RKO (cell line): ENCODE results near the gene TPCN2.
A peak's percentile ranks its signal among the peaks of the same experiment; 100 is the strongest.
"Not testable (repeated sequence)": the region's sequence is repeated elsewhere in the genome, so short reads cannot be mapped to it uniquely, and the experiment has no call there.

Experiments
- DNase-seq: peaks from one replicate; pipeline ENCODE4 v3.0.0-alpha.2; 2016; ENCODE audit warnings: low spot score

Gene TPCN2

DNA sequence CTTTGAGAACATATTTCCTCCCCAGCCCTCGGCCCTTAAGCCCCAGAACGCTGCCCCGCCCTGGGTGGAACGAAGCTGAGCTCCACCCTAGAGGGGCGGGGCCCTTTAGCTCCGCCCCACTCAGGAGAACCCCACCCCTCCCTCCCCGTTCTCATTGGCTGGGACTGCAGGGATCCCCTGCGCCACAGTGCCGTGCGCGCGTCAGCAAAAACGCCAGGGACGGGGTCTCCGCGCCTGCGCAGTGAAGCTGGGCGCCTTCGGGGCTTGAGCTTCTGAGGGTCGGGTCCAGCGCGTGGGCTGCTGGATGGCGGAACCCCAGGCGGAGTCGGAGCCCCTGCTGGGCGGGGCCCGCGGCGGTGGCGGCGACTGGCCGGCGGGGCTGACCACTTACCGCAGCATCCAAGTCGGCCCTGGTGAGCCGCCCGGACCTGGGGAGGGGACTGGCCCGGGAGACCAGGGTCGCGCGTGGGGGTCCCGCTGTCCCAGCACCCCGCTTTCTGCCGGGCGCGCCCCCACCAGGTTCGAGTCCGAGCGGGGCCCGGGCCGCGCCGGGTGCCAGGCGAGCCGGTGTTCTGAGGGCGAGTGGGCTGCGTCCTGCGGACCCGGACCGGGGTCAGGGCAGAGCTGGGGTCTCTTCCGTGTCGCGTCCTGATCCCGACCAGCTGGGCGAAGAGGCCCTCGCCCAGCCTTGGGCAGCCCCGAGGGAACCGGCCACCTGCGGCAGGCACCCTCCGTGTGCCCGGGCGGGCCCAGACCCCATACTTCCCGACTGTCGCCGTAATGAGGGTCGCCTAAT lies at the start of gene TPCN2:
Gene TPCN2, plus strand, starts transcription at position 239 of the 796 bp plus-strand sequence. Its CDS starts 66 bp downstream, at position 305.
- peak; percentile 92 for DNase-seq

DNA sequence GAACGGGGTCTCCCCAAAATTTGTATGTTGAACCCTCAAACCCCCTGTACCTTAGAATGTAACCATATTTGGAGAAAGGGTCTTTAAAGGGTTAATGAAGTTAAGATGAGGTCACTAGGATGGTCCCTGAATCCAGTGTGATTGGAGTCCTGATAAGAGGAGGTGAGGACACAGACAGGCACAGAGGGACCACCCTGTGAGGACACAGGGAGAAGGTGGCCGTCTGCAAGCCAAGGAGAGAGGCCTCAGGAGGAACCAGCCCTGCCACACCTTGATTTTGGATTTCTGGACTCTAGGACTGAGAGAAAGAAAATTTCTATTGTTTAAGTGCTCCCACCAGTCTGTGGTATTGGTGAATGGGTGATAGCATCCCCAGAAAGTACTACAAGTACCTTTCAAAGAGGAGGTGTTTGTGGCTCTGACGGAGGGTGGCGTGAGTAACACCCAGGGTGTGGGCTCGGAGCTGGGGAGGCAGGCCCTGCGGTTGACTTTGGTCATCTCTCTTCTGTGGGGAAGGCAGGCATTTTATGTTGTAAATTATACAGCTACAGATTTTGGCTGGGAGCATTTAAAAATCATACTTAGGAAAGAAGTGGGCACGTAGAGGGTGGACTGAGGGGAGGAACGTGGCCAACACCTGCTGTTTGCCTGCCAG lies 49.5 kb upstream of the TPCN2 start:
- no peak for DNase-seq

DNA sequence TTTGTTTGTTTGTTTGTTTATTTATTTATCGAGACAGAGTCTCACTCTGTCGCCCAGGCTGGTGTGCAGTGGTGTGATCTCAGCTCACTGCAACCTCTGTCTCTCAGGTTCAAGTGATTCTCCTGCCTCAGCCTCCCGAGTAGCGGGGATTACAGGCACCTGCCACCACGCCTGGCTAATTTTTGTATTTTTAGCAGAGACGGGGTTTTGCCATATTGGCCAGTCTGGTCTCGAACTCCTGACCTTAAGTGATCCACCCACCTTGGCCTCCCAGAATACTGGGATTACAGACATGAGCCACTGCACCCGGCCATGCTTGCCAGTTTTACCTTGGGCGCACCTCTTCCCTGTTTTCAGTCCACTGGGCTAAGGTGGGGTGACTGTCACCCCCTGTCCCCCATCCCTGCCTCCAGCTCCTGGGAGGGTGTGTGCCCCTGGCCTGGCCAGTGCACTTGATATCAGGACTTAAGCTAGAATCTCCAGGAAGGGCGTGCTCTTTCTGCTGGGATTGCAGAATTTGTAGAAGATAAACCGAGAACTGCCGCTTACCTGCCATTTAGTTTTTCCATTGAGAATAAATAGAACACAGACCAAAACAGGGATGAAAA lies 48.9 kb upstream of the TPCN2 start:
- DNase-seq: not testable (repeated sequence)

DNA sequence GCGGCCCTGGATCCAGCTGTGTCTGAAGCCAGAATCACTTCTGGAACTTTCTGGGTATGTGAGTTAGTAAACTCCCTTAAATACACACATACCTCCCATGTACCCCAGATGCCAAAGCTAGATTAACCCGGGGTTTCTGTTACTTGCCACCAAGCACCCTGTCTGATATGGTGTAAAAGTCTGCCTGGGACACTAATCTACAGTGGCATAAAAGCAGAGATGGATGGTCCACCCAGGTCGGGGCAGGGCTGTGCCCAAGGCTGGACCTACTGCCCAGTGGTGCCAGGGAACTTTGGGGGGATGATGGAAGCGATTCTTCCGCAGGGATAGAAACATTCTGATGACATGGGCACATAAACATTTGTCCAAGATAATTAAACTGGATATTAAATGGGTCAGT lies 48.3 kb upstream of the TPCN2 start:
- no peak for DNase-seq

DNA sequence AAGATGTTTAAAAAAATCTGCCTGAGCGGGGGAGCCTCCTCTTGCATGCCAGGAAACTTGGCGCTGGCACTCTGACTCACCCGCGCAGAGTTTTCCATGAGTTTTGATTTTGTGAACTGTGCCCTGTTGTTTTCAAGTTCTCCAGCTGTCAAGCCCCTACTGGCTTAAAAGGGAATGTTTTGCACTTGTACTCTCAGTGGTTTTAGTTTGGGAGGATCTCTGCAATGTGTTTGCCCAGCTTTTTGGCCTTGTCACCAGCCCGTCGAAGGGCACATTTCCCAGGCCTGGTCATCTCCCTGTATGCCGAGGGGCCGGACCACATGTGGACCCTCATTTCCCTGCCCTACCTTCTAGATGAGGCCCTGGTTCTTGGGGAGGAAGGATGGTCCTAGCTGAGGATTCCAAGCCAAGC lies 47.9 kb upstream of the TPCN2 start:
- DNase-seq: peak; percentile 52

DNA sequence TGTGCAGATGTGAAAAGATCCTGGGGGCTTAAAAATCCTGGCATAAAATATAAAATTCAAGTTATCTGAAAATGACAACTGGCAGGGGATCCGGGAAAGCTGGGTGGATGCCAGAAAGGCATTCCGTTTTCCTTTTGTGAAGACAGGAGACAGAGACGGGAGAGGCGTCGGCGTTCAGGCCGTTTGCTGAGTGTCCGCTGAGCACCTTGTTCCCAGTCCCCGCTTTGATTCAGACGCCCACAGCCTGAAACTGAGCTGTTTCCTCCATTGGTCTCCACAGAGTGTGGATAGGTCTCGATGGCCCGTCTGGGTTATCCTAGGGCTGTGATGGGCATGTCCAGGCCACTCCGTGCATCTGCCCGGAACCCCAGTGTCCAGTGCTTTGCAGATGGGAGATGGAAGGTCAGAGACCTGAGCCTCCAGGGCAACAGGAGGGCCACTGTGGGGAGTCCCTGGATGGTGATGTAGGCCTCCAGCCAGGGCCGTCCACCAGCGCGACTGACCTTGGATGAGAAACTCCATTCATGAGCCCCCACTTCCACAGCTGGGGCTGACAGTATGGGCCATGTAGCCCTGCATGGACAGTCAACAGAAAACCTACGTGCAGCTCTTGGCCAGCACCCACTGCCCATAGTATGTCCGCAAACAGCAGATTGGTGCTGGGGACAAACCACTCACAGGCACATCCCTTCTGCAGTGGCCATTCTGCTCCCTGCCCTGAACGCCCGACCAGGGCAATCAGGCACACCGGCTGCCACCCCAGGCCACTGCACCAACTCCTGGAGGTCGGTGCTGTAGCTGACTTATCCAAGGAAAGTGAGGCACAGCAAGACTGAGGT lies 47.3 kb upstream of the TPCN2 start:
- DNase-seq: no peak

DNA sequence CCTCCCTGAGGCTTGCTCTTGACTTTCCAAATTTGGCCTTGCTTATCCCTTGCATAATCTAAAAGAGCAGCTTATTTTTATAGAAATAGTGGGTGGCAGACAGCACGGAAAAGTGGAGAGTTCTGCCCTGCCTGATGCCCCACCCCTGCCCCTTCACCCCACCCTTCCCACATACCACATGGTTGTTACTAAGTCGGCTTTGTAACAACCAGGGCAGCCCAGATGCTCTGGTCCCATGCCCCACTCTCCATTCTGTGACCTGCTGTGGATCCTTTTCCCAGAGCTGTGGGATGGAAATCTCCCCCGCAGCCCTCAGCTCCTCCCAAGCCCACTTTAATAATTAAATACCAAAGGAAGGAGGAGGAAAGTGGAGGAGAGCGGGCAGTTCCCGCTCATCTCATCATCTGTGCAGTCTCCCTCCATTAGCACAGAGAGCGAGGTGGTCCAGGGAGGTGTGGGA lies 46.6 kb upstream of the TPCN2 start:
- no peak for DNase-seq

DNA sequence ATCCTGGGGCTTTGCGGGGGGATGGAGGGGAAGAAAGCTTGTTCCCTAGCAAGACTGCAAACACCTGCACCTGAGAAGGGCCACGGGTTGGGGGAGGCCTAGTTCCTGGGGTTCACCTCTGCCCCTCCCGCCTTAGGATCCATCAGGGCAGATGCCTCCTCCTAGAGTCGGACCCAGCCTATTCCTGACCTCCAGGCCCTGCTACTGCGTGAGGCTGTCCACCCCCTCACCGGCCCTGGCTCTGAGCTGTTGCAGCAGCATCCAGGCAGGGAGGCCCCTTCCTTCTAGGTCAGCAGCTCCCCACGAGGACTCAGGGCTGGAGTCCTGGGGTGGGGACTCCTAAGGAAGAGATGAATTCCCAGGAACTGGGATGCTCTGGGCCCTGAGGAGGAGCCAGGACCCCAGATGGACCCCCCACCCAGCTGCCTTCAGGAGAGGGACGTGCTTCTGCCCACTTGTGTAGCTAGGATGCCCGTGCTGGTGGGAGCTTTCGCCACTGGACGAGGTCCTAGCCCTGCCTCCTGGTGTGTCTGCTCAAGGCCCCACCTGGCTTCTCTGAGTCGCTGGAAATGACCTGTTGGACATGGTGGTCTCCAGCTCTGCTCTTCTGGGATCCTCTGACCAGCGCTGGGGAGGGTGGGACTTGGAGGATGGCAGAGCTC lies 46.0 kb upstream of the TPCN2 start:
- DNase-seq: no peak

DNA sequence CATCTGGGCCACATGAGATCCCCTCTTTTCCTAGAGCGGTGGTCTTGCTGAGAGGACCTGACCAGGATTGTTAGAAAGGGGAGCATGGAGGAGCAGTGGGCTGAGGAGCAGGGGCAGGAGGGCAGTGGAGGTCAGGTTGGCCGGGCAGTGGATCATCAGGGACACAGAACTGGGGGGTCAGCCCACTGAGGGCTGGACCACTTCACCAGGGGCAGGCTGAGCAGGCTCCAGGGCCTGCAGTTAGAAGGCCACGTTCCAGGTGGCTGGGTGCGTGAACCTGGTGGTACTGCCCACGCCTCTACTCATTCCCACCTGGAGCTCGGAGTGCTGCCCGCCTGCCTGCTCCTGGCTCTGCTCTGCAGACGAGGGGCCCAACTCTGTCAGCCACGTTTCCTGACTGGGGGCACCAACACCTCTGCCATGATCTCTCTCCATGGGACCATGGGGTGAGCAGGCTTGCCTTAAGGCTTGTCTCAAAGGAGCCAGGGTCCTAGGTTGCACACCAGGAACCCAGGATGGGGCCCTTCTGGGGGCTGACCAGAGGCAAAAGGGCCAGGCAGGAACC lies 45.3 kb upstream of the TPCN2 start:
- no peak for DNase-seq

DNA sequence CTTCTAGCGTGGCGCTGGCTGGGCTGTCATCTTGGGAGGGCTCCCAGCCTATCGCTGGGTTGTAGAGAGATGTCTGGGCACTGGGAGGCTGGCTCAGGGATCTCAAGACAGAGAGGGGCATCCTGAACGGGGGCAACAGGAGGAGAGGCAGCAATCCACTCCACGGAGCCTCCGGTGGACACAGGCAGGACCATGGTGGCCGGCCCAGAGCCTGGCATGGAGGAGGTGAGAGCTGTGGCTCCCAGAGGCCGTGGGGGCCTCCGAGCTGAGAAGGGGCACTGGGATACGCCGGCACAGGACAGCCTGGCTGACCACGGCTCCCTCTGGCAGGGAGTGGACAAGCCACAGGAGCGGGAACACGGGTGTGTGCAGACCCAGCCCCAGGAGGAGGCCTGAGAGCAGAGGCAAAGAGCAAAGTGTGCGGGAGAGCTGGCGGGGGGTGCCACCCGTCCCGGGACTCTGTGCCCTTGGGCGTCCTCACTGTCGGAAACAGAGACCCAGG lies 44.8 kb upstream of the TPCN2 start:
- DNase-seq: no peak

DNA sequence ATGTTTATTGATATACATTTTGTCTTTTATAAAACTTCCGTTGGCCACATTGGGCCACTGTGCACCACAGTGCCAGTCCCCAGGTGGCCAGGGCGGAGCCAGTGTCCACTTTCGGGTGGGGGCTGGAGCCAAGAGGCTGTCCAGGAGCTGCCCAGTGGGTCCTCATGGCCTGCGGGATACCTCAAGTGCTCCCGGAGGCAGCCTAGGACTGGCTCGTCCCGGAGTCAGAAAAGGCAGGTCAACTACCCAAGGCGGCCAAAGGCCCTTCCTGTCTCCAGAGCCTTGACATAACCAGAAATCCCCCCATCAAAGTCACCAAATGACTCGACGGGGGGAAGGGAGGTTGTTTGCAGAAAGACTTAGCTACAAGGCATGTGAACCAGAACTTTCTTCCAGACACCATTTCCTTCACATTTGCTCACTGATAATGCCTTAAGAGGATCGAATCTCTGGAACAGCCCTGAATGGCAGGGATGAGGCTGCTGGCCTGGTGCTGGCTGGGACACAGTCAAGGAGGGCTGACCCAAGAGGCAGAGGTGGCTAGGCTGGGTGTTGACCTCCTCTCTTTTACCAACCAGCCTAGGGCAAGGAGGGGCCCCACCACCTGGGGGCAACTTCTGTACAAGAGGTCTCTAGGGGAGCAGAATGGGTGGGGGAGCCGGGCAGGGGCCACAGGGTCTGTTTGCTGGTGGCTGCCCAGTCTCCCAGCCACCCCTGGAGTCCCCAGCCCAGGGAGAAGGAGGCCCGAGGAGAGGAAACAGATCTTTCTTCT lies 44.1 kb upstream of the TPCN2 start:
- no peak for DNase-seq

DNA sequence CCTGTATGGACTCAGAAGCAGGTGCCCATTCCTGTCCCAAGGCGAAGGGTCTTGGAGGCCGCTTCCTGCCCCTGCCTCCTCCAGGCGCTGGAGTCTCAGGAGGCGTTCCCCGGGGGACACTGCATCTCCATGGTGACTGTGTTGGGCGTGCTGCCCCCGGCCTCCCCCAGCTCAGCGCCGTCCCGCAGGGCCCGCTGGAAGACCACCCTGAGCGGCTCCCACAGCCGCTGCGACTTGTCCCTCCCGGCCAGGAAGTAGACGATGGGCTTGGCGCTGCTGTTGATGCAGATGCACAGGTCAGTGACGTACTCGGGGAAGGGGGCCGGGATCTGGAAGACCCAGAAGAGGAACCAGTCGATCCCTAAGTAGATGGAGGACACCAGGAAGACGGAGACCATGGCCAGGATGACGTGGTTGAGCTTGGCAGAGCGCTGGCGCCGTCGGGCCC lies 43.5 kb upstream of the TPCN2 start:
- no peak for DNase-seq

DNA sequence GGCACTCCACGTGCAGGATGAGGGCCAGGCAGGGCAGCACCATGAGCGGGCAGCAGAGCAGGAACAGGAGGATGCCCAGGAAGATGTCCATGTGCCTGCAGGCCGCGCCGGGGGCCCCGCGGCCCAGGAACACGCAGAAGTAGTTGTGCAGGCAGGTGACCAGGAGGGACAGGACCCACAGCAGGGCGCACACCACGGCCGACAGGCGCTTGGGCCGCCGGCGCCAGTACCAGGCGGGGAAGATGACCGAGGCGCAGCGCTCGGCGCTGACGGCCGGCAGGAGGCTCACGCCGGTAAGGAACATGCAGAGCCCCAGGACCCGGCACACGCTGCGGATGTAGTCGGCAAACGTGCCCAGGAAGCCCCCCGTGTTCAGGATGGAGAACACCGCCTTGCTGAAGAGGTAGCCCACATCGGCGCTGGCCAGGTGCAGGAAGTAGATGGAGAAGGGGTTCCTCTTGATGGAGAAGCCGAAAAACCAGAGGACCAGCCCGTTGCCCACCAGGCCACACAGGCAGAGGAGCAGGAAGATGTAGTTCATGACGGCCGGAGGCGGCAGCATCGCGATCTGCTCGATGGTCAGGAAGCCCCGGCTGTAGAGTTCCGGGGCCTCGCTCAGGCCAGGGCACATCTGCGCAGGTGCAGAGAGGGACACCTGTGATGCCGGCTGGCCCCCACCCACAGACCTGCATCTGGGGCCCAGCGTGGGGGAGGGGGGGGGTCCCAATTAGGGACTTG lies 42.9 kb upstream of the TPCN2 start:
- DNase-seq: no peak

DNA sequence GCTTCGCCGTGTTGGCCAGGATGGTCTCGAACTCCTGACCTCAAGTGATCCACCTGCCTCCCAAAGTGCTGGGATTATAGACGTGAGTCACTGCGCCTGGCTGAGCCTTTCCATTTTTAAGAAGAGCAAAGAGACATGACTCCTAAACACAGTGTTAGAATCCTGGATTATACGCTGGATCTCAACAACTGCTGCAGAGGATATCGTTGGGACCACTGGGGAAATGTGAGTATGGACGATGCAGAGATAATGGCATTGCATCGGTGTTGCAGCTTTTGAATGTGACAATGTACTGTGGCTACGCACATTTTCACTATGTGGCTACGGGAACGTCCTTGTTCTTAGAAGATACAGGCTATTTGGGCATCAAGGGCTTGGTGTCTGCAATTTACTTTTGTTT lies 41.9 kb upstream of the TPCN2 start:
- no peak for DNase-seq

DNA sequence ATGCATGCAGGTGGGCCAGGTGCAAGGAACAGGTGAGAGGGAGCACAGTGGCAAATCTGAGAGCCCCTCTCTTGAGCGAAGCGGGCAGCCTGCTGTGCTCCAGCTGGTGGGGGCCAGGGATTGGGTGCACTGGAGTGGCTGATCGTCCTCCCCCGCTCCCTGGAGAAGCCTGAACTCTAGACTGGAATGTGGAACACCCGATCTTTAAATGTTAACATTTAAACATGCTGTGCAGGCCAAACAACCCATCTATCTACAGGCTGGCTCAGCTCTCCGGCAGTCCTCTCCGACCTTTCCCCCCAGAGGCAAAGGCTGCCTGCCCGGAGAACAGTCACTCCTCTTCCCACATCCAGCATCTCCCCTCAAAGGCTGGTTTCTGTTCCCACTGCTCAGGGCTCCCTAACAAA lies 40.8 kb upstream of the TPCN2 start:
- DNase-seq: no peak

DNA sequence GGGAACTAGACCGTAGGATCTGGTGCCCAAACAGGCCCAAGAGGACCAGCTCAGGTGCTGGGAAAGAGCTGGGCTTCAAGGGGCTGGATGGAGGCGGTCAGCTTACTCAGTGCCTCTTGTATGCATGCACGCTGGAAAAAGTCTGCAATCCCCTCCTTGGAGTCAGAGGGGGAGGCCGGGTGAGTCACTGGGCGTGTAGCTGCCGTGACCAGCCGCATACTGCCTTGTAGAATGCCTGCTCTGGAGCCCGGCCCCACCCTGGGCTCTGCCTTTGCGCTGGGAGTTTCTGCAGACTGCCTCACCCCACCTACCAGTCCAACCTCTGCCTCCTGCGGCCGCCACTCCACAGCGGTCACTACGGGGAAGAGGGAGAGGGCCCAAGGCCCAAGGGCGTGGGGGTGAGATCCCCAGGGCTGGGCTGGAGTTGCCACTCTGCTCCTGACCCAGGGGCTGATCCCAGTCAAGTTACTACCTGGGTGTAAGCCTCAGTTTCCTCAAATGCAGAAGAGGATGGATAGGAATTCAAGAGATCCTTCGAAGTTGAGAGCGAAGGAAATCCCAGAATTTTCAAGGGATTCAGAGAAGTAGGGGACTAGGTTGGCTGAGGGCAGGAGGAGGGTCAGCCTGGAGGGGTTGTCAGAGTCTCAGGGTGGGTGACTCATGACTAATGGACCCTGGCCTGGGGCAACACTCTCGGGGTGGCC lies 39.8 kb upstream of the TPCN2 start:
- peak; percentile 53 for DNase-seq

DNA sequence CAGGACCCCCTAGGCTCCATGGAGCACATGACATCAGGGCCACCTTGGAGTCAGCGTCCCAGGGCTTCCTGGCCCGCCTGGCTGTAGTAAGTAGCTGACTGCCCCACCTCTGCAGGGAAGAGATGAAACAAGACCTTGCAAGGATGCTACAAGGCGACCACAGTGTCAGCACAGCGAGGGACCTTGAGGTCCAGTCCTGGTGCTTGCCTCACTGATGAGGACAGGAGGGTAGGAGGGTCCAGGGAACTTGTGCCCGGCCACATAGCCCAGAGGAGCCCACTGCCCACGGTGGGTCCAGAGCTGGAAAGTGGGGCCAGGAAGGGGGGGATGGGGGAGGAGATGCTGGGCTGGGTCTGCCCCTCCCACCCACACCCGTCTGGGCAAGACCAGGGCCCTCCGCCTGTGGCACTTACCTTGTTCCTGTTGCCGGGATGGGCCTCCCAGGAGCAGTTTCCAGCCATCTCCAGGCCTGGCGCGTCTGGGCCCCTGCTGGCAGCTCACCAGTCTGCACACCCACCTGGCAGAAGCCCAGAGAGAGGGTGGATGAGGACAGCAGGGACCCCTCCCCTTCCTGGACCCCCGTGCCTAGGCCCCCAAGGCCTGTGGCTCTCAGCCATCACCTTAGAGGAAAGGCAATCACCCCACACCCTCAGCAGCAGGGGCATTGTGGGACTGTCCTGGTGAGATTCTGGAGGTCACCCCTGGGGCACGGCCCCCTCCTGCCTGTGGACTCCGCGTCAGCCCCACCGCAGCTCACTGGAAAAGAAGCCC lies 39.1 kb upstream of the TPCN2 start:
- no peak for DNase-seq

DNA sequence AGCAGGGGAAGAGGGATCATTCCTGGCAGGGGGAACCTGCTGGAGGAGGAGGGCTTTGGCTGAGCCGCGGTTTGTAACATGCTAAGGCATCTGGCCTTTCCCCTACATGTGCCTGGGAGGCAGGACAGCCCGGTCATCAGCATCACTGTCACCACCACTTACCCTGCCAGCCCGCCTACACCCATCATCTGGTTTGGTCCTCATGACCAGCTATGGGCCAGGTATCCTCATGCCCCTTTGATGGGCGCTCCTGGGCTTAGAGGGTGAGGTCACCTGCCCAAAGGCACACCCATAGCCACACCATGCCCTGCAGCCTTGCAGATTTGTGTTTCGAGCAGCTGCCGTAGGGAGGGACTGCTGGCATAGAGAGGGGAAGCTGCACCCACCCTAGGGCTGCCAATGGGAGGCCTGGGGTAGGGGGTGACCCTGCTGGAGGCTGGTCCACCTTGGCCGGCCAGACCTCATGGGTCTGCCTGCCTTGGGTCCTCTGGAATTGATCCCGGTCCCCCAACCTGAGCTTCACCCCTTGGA lies 38.3 kb upstream of the TPCN2 start:
- DNase-seq: no peak
